HEK293 (cell line): ENCODE measurements around the gene HDLBP.
A peak's percentile ranks its signal among the peaks of the same experiment; 100 is the strongest.

Experiments
- CTCF ChIA-PET: fragments of 350-600 bp; formaldehyde crosslinking; extraction: SDS; loops from one replicate; lab custom pipeline; 2021; ENCODE audit warnings: antibody characterized with exemption; lab: Yijun Ruan, JAX
- POLR2A ChIA-PET: fragments of 300-600 bp; formaldehyde crosslinking; extraction: SDS; loops from one replicate; lab custom pipeline; 2020; ENCODE audit warnings: antibody characterized with exemption, inconsistent platforms; lab: Yijun Ruan, JAX
- H3K27ac ChIP-seq: fragments of 200-500 bp; sonication (Bioruptor generic); 2 replicates; pipeline ENCODE4 v1.5.1; 2014; ENCODE audit warnings: low read depth, low read length, control low read depth, inconsistent platforms; ENCODE audit errors: extremely low read depth
- H3K36me3 ChIP-seq, 2 experiments: fragments of 200-500 bp in 1 of 2; sonication (Bioruptor generic) in 1 of 2; 1 replicate in 1 of 2; 2 replicates in 1 of 2; pipeline ENCODE4 v1.5.1; 2014 to 2017; ENCODE audit warnings: inconsistent platforms in 2 of 2, low read length in 2 of 2; ENCODE audit not compliant: control insufficient read depth in 2 of 2, insufficient read depth in 1 of 2
- H3K4me1 ChIP-seq: fragments of 200-500 bp; sonication (Bioruptor generic); 2 replicates; pipeline ENCODE4 v1.5.1; 2014; ENCODE audit warnings: mild to moderate bottlenecking, low read length, inconsistent platforms; ENCODE audit not compliant: control insufficient read depth, insufficient read depth
- H3K4me3 ChIP-seq: 2 replicates; pipeline ENCODE4 v1.5.1; 2011; ENCODE audit warnings: low read depth, mild to moderate bottlenecking, control low read depth, low read length, moderate library complexity
- H3K9me3 ChIP-seq: fragments of 200-500 bp; sonication (Bioruptor generic); 2 replicates; pipeline ENCODE4 v1.5.1; 2014; ENCODE audit warnings: low read depth, low read length, inconsistent platforms; ENCODE audit not compliant: control insufficient read depth, insufficient read depth
- GFI1B ChIP-seq: fragments of 450-650 bp; formaldehyde crosslinking; IDR thresholded peaks from 2 replicates; pipeline ENCODE4 v1.5.1; 2016; ENCODE audit warnings: missing biosample characterization, missing genetic modification characterization
- KLF9 ChIP-seq: fragments of 450-650 bp; formaldehyde crosslinking; IDR thresholded peaks from 2 replicates; pipeline ENCODE4 v1.5.1; 2016; ENCODE audit warnings: missing biosample characterization, missing genetic modification characterization, low read depth
- OSR2 ChIP-seq: fragments of 450-650 bp; formaldehyde crosslinking; IDR thresholded peaks from 2 replicates; pipeline ENCODE4 v1.5.1; 2016; ENCODE audit warnings: missing biosample characterization, missing genetic modification characterization
- REPIN1 ChIP-seq: fragments of 450-650 bp; formaldehyde crosslinking; IDR thresholded peaks from 2 replicates; pipeline ENCODE4 v1.5.1; 2017; ENCODE audit warnings: missing biosample characterization, missing genetic modification characterization, low read depth
- SP2 ChIP-seq: fragments of 450-650 bp; formaldehyde crosslinking; IDR thresholded peaks from 2 replicates; pipeline ENCODE4 v1.5.1; 2016; ENCODE audit warnings: missing biosample characterization, missing genetic modification characterization
- ZBTB20 ChIP-seq: fragments of 450-650 bp; formaldehyde crosslinking; IDR thresholded peaks from 2 replicates; pipeline ENCODE4 v1.5.1; 2016; ENCODE audit warnings: missing biosample characterization, missing genetic modification characterization
- ZNF138 ChIP-seq: fragments of 450-650 bp; formaldehyde crosslinking; IDR thresholded peaks from 2 replicates; pipeline ENCODE4 v1.5.1; 2016; ENCODE audit warnings: missing biosample characterization, missing genetic modification characterization, borderline replicate concordance
- ZNF140 ChIP-seq: fragments of 450-650 bp; formaldehyde crosslinking; IDR thresholded peaks from 2 replicates; pipeline ENCODE4 v1.5.1; 2016; ENCODE audit warnings: missing biosample characterization, missing genetic modification characterization
- ZNF146 ChIP-seq: fragments of 450-650 bp; formaldehyde crosslinking; IDR thresholded peaks from 2 replicates; pipeline ENCODE4 v1.5.1; 2016; ENCODE audit warnings: missing biosample characterization, missing genetic modification characterization
- ZNF202 ChIP-seq: fragments of 450-650 bp; formaldehyde crosslinking; IDR thresholded peaks from 2 replicates; pipeline ENCODE4 v1.5.1; 2016; ENCODE audit warnings: missing biosample characterization, missing genetic modification characterization, borderline replicate concordance
- ZNF274 ChIP-seq, 2 experiments: fragments of 200-500 bp in 1 of 2; fragments of 450-650 bp in 1 of 2; sonication (Bioruptor generic) in 1 of 2; formaldehyde crosslinking in 1 of 2; IDR thresholded peaks; 2 replicates each; pipeline versions ENCODE4 v1.5.1 to v1.6.1; 2014 to 2016; ENCODE audit warnings: borderline replicate concordance in 1 of 2, inconsistent platforms in 1 of 2, low read length in 1 of 2, missing biosample characterization in 1 of 2, missing genetic modification characterization in 1 of 2
- ZNF585B ChIP-seq: fragments of 450-650 bp; formaldehyde crosslinking; IDR thresholded peaks from 2 replicates; pipeline ENCODE4 v1.5.1; 2016; ENCODE audit warnings: missing biosample characterization, missing genetic modification characterization
- ZNF670 ChIP-seq: fragments of 450-650 bp; formaldehyde crosslinking; IDR thresholded peaks from 2 replicates; pipeline ENCODE4 v1.5.1; 2016; ENCODE audit warnings: missing biosample characterization, missing genetic modification characterization, low read depth
- ZNF677 ChIP-seq: fragments of 450-650 bp; IDR thresholded peaks from 2 replicates; pipeline ENCODE4 v1.5.0; 2018; ENCODE audit warnings: missing biosample characterization, mild to moderate bottlenecking, missing genetic modification characterization, moderate library complexity
- ZNF785 ChIP-seq: fragments of 450-650 bp; formaldehyde crosslinking; IDR thresholded peaks from 2 replicates; pipeline ENCODE4 v1.5.1; 2016; ENCODE audit warnings: missing biosample characterization, missing genetic modification characterization
- TF ChIP-seq, protein P1 (sequence below): fragments of 450-650 bp; formaldehyde crosslinking; IDR thresholded peaks from 2 replicates; pipeline ENCODE4 v1.5.1; 2017; ENCODE audit warnings: missing biosample characterization, missing genetic modification characterization
- TF ChIP-seq, protein P2 (sequence below): fragments of 450-650 bp; formaldehyde crosslinking; IDR thresholded peaks from 2 replicates; pipeline ENCODE4 v1.5.1; 2016; ENCODE audit warnings: missing biosample characterization, missing genetic modification characterization
- TF ChIP-seq, protein P3 (sequence below): fragments of 450-650 bp; formaldehyde crosslinking; IDR thresholded peaks from 2 replicates; pipeline ENCODE4 v1.5.1; 2017; ENCODE audit warnings: missing biosample characterization, mild to moderate bottlenecking, missing genetic modification characterization, moderate library complexity
- TF ChIP-seq, protein P4 (sequence below): fragments of 450-650 bp; formaldehyde crosslinking; IDR thresholded peaks from 2 replicates; pipeline ENCODE4 v1.5.1; 2016; ENCODE audit warnings: missing biosample characterization, missing genetic modification characterization

HDLBP gene

DNA sequence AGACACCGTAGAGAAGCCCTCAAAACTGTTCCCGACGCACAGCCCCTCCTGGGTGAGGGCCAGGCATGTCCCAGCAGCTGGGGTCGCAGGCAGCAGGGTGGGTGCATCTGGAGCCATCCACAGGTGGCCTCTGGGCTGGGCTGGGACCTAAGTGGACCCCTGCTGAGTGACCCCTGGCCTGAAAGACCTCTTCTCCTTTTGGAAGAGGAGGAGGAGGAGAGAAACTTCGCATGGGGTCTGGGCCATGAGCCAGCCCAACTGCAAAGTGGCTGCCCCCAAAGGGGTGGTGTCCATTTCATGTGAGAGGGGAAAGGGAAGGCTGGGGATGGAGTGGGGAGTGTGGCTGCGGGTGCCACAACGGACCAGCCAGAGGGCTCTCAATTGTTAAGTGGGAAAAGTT lies 101.9 kb downstream of the HDLBP start (continued):
- TF ChIP-seq, protein P1, sequence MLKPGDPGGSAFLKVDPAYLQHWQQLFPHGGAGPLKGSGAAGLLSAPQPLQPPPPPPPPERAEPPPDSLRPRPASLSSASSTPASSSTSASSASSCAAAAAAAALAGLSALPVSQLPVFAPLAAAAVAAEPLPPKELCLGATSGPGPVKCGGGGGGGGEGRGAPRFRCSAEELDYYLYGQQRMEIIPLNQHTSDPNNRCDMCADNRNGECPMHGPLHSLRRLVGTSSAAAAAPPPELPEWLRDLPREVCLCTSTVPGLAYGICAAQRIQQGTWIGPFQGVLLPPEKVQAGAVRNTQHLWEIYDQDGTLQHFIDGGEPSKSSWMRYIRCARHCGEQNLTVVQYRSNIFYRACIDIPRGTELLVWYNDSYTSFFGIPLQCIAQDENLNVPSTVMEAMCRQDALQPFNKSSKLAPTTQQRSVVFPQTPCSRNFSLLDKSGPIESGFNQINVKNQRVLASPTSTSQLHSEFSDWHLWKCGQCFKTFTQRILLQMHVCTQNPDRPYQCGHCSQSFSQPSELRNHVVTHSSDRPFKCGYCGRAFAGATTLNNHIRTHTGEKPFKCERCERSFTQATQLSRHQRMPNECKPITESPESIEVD, result no peak

DNA sequence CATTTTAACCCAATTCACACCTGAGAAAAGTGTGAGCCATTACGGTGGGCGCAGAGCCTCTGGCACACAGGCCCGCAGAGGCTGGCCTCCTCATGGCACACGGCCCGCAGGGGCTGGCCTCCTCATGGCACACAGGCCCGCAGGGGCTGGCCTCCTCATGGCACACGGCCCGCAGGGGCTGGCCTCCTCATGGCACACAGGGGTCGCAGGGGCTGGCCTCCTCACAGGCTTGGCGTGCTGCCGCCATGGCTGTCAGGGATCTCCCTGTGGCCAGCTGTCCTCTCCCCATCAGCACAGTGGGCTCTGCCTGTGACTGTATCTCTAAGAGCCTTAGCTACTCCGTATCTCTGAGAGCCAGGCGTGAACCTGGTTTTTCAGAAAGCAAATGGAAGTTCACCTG lies 102.4 kb downstream of the HDLBP start:
- Histone ChIP-seq H3K4me1 (no peaks in the 10 kb centered on the region), H3K4me3 (no peak overlapping the region), H3K36me3 (no peaks in the 10 kb centered on the region), H3K27ac (no peak overlapping the region), H3K9me3 (no peaks in the 10 kb centered on the region)
- POLR2A ChIA-PET, result no interaction called here
- TF ChIP-seq ZNF670 (tag by site-specific recombination), result no peak
- TF ChIP-seq, protein P2, sequence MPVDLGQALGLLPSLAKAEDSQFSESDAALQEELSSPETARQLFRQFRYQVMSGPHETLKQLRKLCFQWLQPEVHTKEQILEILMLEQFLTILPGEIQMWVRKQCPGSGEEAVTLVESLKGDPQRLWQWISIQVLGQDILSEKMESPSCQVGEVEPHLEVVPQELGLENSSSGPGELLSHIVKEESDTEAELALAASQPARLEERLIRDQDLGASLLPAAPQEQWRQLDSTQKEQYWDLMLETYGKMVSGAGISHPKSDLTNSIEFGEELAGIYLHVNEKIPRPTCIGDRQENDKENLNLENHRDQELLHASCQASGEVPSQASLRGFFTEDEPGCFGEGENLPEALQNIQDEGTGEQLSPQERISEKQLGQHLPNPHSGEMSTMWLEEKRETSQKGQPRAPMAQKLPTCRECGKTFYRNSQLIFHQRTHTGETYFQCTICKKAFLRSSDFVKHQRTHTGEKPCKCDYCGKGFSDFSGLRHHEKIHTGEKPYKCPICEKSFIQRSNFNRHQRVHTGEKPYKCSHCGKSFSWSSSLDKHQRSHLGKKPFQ, result 0 out of 2 replicates have a peak, but pooled peaks have one; percentile 31
- CTCF ChIA-PET, result no interaction called here

DNA sequence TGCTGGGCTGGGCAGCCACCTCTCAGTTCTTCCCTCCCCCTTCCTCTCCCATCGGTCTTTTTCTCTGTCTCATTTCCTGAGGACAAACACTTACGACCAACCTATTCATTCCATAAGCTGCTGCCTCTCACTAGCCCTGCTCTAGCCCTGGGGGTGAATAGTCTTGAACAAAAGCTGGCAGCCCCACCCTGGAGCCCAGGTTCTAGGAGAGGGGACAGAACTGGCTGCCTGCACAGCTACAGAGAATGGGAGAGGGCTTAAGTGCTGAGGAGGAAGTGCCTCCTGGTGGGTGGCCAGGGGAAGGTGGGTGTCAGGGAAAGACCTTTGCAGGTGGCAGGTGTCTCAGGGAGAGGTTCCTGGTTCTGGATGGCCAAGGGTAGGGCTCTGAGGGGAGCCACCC lies 104.2 kb downstream of the HDLBP start:
- TF ChIP-seq GFI1B, result no peak
- no peak for TF ChIP-seq ZNF785 (tag by site-specific recombination)
- no peak for TF ChIP-seq ZNF202
- TF ChIP-seq REPIN1 (tag by site-specific recombination), result no peak
- no peak for TF ChIP-seq ZNF677 (tag by site-specific recombination)
- no peak for TF ChIP-seq ZNF140 (tag by site-specific recombination)
- TF ChIP-seq ZNF274 (IDR thresholded peaks at IDR 0.05; ENCODE audit: low read length), result no peak
- no peak for TF ChIP-seq ZNF274 (tag by site-specific recombination; IDR thresholded peaks at IDR 0.05; ENCODE audit: borderline replicate concordance)
- no peak for TF ChIP-seq KLF9
- TF ChIP-seq OSR2 (tag by site-specific recombination), result no peak
- POLR2A ChIA-PET, result no interaction called here
- Histone ChIP-seq H3K9me3 (no peaks in the 10 kb centered on the region), H3K4me1 (no peaks in the 10 kb centered on the region), H3K4me3 (no peak overlapping the region), H3K36me3 (no peaks in the 10 kb centered on the region), H3K27ac (no peak overlapping the region)
- CTCF ChIA-PET, result no interaction called here

DNA sequence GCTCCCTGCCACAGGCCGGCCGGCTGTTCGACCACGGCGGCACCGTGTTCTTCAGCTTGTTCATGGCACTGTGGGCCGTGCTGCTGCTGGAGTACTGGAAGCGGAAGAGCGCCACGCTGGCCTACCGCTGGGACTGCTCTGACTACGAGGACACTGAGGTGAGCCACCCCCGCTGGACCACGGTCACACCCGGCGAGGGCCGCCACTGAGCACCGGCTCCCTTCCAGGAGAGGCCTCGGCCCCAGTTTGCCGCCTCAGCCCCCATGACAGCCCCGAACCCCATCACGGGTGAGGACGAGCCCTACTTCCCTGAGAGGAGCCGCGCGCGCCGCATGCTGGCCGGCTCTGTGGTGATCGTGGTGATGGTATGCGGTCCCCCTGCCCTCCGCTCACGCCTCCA lies 106.2 kb downstream of the HDLBP start:
- TF ChIP-seq, protein P3, sequence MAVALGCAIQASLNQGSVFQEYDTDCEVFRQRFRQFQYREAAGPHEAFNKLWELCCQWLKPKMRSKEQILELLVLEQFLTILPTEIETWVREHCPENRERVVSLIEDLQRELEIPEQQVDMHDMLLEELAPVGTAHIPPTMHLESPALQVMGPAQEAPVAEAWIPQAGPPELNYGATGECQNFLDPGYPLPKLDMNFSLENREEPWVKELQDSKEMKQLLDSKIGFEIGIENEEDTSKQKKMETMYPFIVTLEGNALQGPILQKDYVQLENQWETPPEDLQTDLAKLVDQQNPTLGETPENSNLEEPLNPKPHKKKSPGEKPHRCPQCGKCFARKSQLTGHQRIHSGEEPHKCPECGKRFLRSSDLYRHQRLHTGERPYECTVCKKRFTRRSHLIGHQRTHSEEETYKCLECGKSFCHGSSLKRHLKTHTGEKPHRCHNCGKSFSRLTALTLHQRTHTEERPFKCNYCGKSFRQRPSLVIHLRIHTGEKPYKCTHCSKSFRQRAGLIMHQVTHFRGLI (tag by site-specific recombination), result no peak
- no peak for TF ChIP-seq SP2 (tag by site-specific recombination)
- TF ChIP-seq REPIN1 (tag by site-specific recombination), result no peak
- TF ChIP-seq ZNF785 (tag by site-specific recombination), result no peak
- TF ChIP-seq ZNF146 (tag by site-specific recombination), result no peak
- TF ChIP-seq ZNF138 (tag by site-specific recombination), result no peak
- TF ChIP-seq ZNF585B (tag by site-specific recombination), result no peak
- TF ChIP-seq ZBTB20 (tag by site-specific recombination), result no peak
- TF ChIP-seq, protein P4, sequence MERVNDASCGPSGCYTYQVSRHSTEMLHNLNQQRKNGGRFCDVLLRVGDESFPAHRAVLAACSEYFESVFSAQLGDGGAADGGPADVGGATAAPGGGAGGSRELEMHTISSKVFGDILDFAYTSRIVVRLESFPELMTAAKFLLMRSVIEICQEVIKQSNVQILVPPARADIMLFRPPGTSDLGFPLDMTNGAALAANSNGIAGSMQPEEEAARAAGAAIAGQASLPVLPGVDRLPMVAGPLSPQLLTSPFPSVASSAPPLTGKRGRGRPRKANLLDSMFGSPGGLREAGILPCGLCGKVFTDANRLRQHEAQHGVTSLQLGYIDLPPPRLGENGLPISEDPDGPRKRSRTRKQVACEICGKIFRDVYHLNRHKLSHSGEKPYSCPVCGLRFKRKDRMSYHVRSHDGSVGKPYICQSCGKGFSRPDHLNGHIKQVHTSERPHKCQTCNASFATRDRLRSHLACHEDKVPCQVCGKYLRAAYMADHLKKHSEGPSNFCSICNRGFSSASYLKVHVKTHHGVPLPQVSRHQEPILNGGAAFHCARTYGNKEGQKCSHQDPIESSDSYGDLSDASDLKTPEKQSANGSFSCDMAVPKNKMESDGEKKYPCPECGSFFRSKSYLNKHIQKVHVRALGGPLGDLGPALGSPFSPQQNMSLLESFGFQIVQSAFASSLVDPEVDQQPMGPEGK (tag by site-specific recombination), result no peak

More for the DNA sequence above, 106.2 kb downstream of the HDLBP start:
- no peaks in the 10 kb centered on the region for H3K9me3 ChIP-seq
- no peaks in the 10 kb centered on the region for H3K36me3 ChIP-seq
- ChIA-PET CTCF (no interaction called here), POLR2A (no interaction called here)
- H3K4me1 ChIP-seq, result no peaks in the 10 kb centered on the region
- H3K4me3 ChIP-seq, result no peak overlapping the region
- H3K27ac ChIP-seq, result no peak overlapping the region
